NT2/D1 (cell line): Measurements from ENCODE around the gene ATP8B4.
"Not testable (repeated sequence)": the region's sequence is repeated elsewhere in the genome, so short reads cannot be mapped to it uniquely, and the experiment has no call there.

ENCODE experiments used
- DNase-seq: peaks from one replicate; pipeline ENCODE4 v3.0.0-alpha.2; 2011; ENCODE audit warnings: low read depth, low spot score
- H3K27me3 ChIP-seq: 2 replicates; pipeline ENCODE4 v1.6.0; 2011; ENCODE audit warnings: mild to moderate bottlenecking; ENCODE audit not compliant: insufficient read length, insufficient read depth
- H3K36me3 ChIP-seq: 2 replicates; pipeline ENCODE4 v1.6.1; 2011; ENCODE audit warnings: mild to moderate bottlenecking, low read length, mixed read lengths; ENCODE audit not compliant: insufficient read depth, insufficient read length
- H3K4me1 ChIP-seq: 2 replicates; pipeline ENCODE4 v1.5.1; 2011; ENCODE audit not compliant: insufficient read depth, insufficient read length
- H3K4me3 ChIP-seq: 2 replicates; pipeline ENCODE4 v1.5.1; 2011; ENCODE audit warnings: low read depth; ENCODE audit not compliant: insufficient read length
- H3K9ac ChIP-seq: 2 replicates; pipeline ENCODE4 v1.6.0; 2011; ENCODE audit warnings: low read depth; ENCODE audit not compliant: insufficient read length
- H3K9me3 ChIP-seq: 2 replicates; pipeline ENCODE4 v1.5.1; 2011; ENCODE audit warnings: mild to moderate bottlenecking, low read length; ENCODE audit not compliant: insufficient read depth
- SUZ12 ChIP-seq: IDR thresholded peaks from 2 replicates; pipeline ENCODE4 v1.6.1; 2011; ENCODE audit not compliant: insufficient read length, insufficient read depth; ENCODE audit errors: extremely low read depth
- YY1 ChIP-seq: IDR thresholded peaks from 2 replicates; pipeline ENCODE4 v1.6.1; 2011; ENCODE audit not compliant: insufficient read length, insufficient read depth
- ZNF274 ChIP-seq: IDR thresholded peaks from 2 replicates; pipeline ENCODE4 v1.6.1; 2011; ENCODE audit warnings: mild to moderate bottlenecking, low read depth, low read length

The ATP8B4 gene

DNA sequence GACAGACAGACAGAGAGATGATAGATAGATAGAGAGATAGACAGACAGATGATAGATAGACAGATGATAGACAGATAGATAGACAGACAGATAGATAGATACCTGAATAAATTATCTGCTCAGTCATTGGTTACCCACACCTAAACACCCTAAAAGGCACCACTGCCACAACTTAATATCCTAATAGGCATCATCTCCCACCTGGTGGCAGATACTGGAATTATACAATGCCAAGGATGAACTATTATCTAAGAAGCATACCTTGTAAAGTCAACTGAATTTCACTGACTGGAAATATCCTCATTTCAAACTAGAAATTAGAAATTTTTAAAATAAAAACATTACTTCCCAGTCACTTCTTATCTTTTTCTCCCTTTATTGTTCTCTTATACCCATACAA lies 19.4 kb upstream of the ATP8B4 start:
- Histone ChIP-seq H3K4me3 (no peak overlapping the region), H3K36me3 (no peaks in the 10 kb centered on the region), H3K9me3 (no peaks in the 10 kb centered on the region), H3K4me1 (peaks cover 3% of the 10 kb centered on the region), H3K27me3 (no peaks in the 10 kb centered on the region), H3K9ac (no peak overlapping the region)
- no peak for DNase-seq
- TF ChIP-seq SUZ12 (no peak), YY1 (no peak), ZNF274 (no peak)

DNA sequence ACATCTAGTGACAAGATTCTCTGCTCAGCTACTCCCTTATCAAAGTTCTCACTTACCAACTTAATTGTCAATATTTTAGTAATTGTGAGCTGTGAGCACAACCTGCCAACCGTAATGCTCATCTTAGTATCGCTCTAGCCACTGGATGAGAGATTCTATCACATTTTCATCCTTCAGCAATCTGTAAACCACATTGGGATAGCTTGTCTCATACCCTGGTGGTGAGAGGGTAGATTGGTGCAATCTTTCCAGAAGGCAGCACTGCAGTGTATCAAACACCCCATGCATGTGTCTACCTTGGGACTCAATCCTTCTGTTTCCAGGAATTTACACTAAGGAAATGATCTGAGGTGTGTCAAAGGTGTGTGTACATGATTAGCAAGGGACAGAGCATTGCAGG lies 18.9 kb upstream of the ATP8B4 start:
- Histone ChIP-seq H3K36me3 (no peaks in the 10 kb centered on the region), H3K4me1 (peaks cover 3% of the 10 kb centered on the region), H3K9ac (no peak overlapping the region), H3K4me3 (no peak overlapping the region), H3K27me3 (no peaks in the 10 kb centered on the region), H3K9me3 (no peaks in the 10 kb centered on the region)
- TF ChIP-seq ZNF274 (no peak), SUZ12 (no peak), YY1 (no peak)
- no peak for DNase-seq

DNA sequence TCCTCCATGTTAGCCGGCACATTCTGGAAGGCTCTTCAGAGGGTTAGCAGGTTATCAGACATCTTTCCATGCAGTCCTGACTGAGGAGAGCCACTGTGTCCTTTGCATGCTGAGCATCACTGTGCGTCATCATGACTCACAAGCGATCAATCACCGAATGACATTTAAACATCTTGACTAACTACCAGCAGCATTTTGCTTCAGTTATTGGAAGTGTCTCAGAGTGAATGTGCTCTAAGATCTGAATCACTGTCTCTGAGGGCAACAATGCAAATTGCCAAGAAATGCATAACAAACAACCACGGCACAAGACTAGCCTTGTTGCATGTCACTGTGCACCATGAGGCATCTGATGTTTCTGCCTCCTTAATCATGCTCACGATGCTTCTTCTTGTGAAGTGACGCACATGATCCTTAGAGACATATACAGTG lies 18.3 kb upstream of the ATP8B4 start:
- no peaks in the 10 kb centered on the region for H3K9me3 ChIP-seq
- H3K27me3 ChIP-seq: no peaks in the 10 kb centered on the region
- no peak for DNase-seq
- H3K4me3 ChIP-seq: no peak overlapping the region
- peaks cover 3% of the 10 kb centered on the region for H3K4me1 ChIP-seq
- H3K9ac ChIP-seq: no peak overlapping the region
- no peaks in the 10 kb centered on the region for H3K36me3 ChIP-seq
- no peak for TF ChIP-seq SUZ12
- TF ChIP-seq ZNF274: no peak
- no peak for TF ChIP-seq YY1

DNA sequence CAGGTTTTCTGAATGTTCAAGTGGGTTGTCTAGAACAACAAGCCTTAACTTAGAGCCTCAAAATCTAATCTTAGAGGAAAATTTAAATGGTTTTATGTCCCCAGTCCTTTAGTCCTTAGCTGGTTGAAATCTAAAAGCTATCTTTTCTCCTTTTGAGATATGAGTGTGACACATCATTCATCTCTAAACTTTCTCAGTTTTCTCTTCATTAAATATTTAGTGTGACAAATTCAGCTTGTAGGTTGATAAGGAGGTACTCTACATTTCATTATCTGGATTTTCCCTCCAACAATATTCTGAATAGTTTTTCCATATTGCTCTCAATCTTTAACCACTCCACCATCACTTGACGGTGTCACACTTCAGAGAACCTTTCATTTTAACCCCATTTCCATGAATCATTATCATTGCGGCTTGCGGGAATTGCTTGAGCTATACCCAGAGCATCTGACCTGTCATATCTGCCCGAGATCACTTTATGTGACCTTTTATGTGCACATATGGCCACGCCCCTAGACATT lies 16.1 kb upstream of the ATP8B4 start:
- Histone ChIP-seq H3K4me3 (no peak overlapping the region), H3K36me3 (no peaks in the 10 kb centered on the region), H3K27me3 (no peaks in the 10 kb centered on the region), H3K9me3 (no peaks in the 10 kb centered on the region), H3K4me1 (peaks cover 3% of the 10 kb centered on the region), H3K9ac (no peak overlapping the region)
- DNase-seq: no peak
- TF ChIP-seq YY1: no peak
- no peak for TF ChIP-seq SUZ12
- TF ChIP-seq ZNF274: no peak

DNA sequence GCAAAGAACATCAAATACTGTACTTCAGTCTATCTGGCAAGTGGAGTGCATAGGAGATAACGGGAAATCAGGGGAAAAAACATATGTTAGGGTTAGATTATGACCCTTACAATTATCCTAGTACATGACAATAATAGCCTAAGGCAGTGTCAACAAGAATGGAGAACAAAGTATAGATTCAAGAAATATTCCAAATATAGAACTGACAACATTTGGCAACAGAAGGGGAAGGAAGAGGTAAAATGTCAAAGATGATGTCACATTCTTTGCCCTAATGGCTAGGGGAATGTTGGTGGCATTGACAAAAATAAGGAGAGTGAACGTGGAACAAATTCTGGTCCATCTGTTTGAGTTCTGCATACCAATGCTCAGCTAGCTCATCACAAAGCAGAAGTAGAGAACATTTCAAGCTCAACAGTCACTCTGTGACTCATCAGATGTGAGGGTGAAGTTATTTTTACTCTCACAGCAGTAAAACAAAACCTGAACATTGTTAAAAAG lies 15.5 kb upstream of the ATP8B4 start:
- no peak for DNase-seq
- no peaks in the 10 kb centered on the region for H3K36me3 ChIP-seq
- no peak overlapping the region for H3K4me3 ChIP-seq
- H3K4me1 ChIP-seq: peaks cover 3% of the 10 kb centered on the region
- H3K27me3 ChIP-seq: no peaks in the 10 kb centered on the region
- no peak overlapping the region for H3K9ac ChIP-seq
- no peak for TF ChIP-seq YY1
- TF ChIP-seq ZNF274: no peak
- no peak for TF ChIP-seq SUZ12
- H3K9me3 ChIP-seq: no peaks in the 10 kb centered on the region

DNA sequence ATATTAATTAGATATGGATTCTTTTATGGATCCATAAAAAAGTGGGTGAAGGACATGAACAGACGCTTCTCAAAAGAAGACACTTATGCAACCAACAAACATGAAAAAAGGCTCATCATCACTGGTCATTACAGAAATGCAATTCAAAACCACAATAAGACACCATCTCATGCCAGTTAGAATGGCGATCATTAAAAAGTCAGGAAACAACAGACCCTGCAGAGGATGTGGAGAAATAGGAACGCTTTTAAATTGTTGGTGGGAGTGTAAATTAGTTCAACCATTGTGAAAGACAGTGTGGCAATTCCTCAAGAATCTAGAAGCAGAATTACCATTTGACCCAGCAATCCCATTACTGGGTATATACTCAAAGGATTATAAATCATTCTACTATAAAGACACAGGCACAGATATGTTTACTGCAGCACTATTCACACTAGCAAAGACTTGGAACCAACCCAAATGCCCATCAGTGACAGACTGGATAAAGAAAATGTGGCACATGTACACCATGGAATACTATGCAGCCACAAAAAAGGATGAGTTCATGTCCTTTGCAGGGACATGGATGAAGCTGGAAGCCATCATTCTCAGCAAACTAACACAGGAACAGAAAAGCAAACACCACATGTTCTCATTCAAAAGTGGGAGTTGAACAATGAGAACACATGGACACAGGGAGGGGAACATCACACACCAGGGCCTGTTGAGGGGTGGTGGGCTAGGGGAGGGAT lies 13.4 kb upstream of the ATP8B4 start:
- not testable (repeated sequence) for H3K4me1 ChIP-seq, DNase-seq, H3K4me3 ChIP-seq, H3K9me3 ChIP-seq, H3K27me3 ChIP-seq, H3K36me3 ChIP-seq, H3K9ac ChIP-seq

DNA sequence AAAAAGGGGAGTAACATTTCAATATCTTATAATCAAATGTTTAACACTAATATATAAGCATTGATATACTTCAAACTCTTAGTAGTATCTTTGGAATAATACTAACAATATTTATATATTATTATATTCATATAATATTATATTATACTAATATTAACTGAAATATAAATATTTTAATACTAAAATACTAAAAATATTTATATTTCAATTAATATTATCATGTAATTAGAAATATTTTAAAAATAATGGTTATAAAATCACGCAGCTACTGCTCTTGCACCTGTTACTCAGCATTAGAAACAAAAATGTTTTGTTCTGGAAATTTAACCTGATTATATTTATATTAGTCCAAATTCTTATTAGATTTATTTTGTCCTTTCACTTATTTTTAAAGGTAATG lies 12.6 kb upstream of the ATP8B4 start:
- Histone ChIP-seq H3K9ac (no peak overlapping the region), H3K27me3 (no peaks in the 10 kb centered on the region), H3K4me1 (peaks cover 3% of the 10 kb centered on the region), H3K4me3 (no peak overlapping the region), H3K36me3 (no peaks in the 10 kb centered on the region), H3K9me3 (no peaks in the 10 kb centered on the region)
- no peak for TF ChIP-seq YY1
- TF ChIP-seq SUZ12: no peak
- TF ChIP-seq ZNF274: no peak
- DNase-seq: no peak
